DND-41 (cell line): ENCODE results near the gene SLC6A16.

Experiments used
- CTCF ChIP-seq: IDR thresholded peaks from 2 replicates; pipeline ENCODE4 v1.5.1; 2012; ENCODE audit warnings: borderline replicate concordance, low read length, moderate library complexity, mild to moderate bottlenecking; ENCODE audit not compliant: poor library complexity, severe bottlenecking; ENCODE audit errors: extremely low read depth
- EZH2 ChIP-seq: IDR thresholded peaks from 3 replicates; pipeline ENCODE4 v1.6.1; 2012; ENCODE audit warnings: borderline replicate concordance, low read depth, mild to moderate bottlenecking, moderate library complexity, low read length, inconsistent platforms; ENCODE audit not compliant: severe bottlenecking

GRCh38 chr19:49287141-49287770, 37.7 kb downstream of the SLC6A16 start:
- TF ChIP-seq EZH2 (no peak), CTCF (no peak)
